RCC 7860 (cell line): ENCODE measurements around the gene EHMT1.

Source experiments
- DNase-seq: peaks from one replicate; pipeline ENCODE4 v3.0.0-alpha.2; 2015; ENCODE audit warnings: low spot score
- FAIRE-seq: peaks from 2 replicates; lab custom pipeline; 2012; peaks lifted over from hg19 to GRCh38; lab: Jason Lieb, UNC

Gene EHMT1

DNA sequence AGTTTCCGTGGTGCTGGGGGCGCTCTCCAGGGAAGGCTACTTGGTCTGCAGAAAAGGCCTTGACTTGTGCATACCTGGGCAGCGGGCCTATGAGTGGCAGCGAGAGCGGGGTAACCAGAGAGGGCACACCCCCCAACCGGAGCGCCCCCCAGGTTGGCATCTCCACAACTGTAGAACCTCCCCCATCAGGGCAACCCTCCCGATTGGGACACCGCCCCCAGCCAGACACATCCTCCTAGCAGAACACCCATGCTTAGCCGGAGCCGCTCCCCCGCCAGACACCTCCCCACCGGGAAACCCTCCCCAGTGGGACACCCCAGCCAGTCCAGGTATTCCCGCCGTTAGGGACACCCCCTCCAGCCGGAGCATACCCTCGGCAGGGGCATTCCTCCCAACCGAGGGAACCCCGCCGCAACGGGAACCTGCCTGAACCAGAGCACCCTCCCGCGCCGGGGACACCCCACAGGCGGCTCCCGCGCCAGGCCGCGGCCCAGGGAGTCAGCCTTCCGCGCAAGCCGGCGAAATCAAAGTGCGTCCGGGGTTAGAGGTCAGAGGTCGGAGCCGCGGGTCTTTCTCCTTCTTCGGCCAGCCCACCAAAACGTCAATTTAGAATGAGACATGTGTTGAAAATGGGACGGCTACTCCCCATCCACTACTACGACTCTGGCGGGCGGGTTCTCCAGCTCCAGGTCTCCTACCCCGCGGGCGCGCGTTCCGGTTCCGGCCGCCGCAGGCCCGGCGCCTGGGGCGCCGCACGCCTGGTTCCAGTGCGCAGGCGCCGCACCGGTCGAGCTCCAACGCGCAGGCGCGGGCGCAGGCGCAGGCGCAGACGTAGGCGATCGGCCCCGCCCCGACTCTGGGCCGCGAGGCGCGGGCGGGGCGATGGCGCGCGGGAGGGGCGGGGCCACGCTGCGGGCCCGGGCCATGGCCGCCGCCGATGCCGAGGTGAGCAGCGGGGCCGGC is at the start of gene EHMT1:
EHMT1 (plus strand) TSS at position 901 of the 963 bp plus-strand sequence; CDS start at position 925, 24 bp downstream.
- peak; percentile 75 for DNase-seq
- no peak for FAIRE-seq

DNA sequence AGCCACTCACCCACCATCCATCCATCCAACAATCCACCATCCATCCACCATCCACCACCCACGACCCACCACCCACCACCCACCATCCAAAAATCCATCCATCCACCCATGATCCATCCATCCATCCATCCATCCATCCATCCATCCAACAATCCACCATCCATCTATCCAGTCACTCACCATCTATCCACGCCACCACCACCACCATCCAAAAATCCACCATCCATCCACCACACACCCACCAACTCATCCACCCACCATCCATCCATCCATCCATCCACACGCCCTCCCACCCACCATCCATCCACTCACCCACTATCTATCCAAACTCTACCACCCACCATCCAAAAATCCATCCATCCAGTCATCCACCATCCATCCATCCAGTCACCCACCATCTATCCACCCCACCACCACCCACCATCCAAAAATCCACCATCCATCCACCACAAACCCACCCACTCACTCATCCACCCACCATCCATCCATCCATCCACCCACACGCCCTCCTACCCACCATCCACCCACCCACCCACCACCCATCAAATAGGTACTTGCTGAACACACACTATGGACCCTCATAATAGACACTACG is 49.1 kb upstream of the EHMT1 start:
- DNase-seq (no peak), FAIRE-seq (no peak)

DNA sequence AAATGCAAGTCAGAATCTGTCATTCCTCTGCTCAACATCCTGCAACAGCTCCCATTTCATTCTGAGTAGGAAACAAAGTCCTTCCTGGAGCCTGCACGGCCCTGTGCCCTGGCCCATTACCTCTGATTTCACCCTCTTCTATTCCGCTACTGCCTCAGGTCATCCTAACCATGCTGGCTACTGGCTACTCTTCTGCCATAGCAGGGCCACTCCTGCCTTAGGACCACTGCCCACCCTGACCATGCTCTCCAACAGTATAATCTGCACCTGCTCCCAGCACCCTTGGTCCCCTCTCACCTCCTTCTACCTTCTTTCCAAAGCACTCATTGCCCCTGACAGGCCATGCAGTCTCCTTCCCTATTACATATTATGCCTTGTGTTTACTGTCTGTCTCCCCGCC is 48.2 kb upstream of the EHMT1 start:
- FAIRE-seq (no peak), DNase-seq (no peak)

DNA sequence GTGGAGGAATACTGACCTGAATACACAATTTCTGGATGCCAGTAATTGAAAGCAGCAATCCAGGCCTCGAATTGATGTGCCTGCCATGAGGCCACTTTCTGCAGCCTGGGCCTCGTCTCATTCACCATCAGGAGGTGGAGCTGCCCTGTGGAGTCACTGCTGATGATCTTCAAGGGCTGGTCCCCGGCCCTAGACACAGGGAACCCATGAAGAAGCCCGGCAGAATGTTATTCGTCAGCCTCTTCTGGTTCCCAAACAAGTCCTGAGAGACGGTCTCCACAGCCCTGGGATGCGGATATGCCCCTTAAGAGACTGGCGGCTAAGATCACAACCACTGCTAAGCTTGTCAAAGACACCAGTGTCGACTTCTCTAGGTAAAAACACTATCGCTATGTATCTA is 44.6 kb upstream of the EHMT1 start:
- DNase-seq (no peak), FAIRE-seq (no peak)

GRCh38 chr9:137575364-137575715 is 43.5 kb upstream of the EHMT1 start:
- DNase-seq (no peak), FAIRE-seq (no peak)

- DNase-seq (no peak), FAIRE-seq (no peak)
These were observed 42.9 kb upstream of the EHMT1 start for GRCh38 chr9:137575716-137576411.

GRCh38 chr9:137578518-137579258 is 40.1 kb upstream of the EHMT1 start, which contains the start of gene DPH7:
DPH7 (minus strand) TSS chr9:137578925; CDS start chr9:137578777, 148 bp downstream.
- FAIRE-seq (no peak), DNase-seq (peak; percentile 77)

GRCh38 chr9:137579259-137579604 is 39.6 kb upstream of the EHMT1 start:
- DNase-seq (no peak), FAIRE-seq (no peak)

DNA sequence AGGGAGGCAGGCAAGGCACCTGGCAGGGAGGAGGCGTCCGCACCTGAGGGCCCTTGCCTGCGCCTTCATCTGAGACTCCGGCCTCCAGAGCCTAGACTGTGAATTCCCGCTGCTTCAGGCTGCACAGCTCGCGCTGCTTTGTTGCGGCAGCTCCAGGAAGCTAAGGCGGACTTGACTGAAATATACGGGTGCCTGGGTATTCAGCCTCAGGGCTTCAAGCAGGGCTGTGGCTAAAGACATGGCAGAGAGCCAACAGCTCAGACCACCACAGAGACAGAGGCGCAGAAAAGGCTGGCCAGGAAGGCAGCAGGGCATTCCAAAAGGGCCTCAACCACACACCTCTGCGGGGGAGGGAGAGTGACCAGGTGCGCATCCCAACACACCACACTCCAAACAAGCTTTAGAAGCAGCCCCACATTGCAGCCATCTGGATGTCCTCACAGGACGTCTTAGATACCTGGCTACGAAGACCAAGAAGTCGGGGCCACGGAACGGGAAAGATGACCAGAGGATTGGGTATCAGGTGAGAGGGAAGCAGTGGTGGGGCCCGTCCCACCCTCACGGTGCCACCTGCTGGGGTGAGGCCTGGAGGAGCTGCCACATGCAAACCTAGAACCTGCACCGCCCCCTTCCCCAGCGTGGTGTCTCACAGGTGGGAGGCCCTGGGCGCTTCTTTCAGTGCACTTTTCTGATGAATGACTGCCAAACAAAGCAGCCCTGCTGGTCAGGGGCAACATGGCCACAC is 38.4 kb upstream of the EHMT1 start:
- no peak for DNase-seq
- no peak for FAIRE-seq

DNA sequence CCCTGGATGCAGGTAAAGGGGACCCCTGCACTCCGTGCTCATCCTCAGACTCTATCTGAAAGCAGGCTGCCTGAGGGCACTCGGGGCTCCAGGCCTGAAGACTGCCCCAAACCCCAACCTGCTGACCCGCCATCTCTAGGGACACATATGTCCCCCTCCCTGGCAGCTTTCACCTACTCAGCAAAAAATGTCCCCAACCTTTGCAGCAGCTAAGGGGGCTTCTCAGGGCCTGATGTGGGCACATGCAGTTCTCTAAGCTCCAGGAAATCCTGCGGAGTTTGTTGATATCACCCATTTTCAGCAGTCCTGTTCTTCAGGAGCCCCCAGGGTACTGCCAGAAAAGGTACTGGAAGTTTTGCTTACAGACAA is 37.9 kb upstream of the EHMT1 start:
- DNase-seq (no peak), FAIRE-seq (no peak)

DNA sequence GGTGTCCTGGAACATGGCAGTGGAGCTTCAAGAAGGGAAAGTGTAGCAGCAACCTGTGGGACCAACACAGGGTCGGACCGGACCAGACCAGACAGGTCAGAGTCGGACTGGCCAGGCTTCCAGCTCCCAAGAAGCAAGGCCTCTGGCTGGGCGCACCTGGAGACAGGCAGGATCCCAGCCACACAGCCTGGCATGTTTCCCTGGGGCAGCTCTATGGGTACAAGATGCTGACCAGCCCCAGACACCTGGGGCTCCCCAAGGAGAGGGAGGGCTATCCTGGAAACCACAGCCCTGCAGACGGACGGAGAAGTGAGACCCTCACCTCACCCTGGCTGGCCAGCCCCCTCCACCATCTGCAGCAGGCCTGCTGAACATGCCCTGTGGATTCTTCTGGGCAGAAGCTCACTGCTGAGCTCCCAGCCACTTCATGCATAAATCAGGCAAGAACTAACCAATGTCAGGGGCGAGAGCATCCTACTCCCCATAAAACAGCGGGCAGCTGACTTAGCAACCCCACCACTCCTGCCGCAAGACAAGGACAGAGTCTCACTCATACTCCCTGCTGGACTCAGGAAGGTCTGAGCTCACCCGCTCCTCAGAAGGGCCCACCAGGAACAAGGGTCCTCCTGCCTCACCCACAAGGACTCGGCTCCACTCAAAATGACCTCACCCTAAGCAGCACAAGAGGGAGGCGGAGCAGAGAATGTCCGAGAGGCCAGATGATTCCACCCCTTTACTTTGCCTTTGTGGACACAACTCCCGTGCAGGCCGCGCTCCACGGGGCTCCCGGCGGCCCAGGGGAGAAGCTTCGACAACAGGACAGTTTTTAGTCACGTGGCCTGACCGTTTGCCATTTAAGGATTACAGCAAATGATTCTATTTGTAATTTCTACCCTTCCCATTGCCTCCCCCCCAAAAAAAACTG is 37.2 kb upstream of the EHMT1 start:
- FAIRE-seq (no peak), DNase-seq (no peak)

- no peak for DNase-seq
- no peak for FAIRE-seq
These were observed 36.4 kb upstream of the EHMT1 start for GRCh38 chr9:137582286-137582860.

DNA sequence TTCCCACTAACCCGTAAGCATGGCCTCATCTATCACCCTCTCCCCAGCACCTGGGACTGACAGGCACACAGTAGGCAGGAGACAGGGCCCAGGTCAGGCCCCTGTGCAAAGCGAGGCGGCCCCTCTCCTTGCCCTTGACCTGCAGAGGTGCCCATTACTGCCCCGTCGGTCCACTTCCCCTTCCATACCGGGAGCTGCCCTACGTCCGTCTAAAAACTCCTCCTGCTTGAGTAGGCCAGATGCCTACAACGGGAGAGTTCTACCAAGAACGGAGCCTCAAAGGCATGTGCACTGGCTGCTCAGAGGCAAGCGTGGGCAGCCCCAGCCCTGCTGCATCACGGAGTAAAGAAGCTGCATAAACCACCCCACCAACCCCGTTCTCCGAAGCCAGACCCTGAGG is 35.5 kb upstream of the EHMT1 start:
- DNase-seq, result no peak
- no peak for FAIRE-seq

DNA sequence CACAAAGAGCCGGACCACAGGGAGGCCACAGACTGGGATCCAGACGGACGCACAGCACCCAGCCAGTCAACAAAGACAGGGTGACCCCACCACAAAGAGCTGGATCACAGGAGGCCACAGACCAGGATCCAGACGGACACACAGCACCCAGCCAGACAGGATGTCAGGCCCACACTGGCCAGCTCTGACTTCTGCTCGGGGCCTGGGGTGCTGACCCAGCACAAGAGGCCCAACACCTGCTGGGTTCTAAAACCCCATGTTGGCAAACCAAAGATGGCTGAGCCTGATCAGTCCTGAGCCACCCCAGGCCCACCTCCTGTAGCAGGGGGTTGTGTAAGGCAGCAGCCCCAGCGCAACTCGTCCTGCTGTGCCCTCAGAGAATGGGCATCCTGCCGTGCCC is 34.8 kb upstream of the EHMT1 start:
- DNase-seq, result no peak
- no peak for FAIRE-seq

DNA sequence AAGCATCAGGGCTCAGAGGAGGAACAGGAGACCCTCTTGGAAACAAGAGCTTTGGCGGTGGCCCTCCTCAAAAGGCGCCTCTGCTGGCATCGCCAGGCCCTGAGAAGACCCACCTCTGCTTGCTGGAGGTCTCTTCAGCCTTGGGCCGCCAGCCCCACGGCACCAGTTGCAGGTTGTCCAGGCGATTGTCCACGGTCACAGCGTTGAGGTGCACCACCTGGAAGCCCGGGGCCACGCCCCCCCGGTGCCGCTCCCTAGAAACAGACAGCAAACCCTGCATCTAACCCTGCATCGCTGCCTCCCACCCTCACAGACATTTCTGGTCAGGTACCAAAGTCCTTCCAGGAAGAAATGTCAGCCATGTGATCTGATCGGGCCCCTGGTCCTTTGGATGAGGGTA is 32.0 kb upstream of the EHMT1 start:
- DNase-seq (no peak), FAIRE-seq (no peak)

- DNase-seq, result no peak
- FAIRE-seq, result no peak
These were observed 30.5 kb upstream of the EHMT1 start for GRCh38 chr9:137588311-137588710.

GRCh38 chr9:137588891-137589290 is 29.9 kb upstream of the EHMT1 start:
- no peak for DNase-seq
- FAIRE-seq, result no peak

DNA sequence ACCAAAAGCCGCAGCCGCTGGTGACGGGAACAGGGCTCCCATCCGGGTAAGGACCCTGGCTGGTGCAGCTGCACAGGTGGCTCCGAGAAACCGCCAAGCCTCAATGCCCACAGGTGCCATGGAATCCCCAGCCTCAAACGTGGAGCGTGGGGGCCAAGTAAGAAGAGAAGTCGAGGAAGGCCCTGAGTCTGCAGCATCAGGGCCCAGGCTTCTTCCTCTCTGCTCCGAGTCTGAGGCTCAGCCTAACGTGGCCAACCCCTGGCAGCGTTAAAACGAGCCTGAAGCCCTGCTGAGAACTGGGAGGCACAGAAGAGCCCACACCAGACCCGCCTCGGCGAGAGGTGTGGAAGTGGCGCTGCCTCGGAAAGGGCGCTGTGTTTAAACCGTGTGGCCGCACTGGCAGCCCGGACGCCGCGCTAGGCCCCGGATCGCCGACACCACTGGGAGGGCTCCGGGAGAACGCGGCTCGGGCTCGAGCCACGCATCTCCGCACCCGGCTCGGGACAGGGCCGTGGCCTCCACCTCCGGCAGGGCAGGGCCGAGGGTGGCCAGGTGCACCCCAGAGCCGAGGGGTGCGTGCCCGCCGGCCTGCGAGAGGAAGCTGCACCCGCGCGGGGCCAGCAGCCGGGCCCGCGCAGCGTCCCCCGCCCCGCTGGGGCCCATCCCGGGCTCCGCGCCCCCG is 29.2 kb upstream of the EHMT1 start:
- DNase-seq, result peak; percentile 3
- no peak for FAIRE-seq

DNA sequence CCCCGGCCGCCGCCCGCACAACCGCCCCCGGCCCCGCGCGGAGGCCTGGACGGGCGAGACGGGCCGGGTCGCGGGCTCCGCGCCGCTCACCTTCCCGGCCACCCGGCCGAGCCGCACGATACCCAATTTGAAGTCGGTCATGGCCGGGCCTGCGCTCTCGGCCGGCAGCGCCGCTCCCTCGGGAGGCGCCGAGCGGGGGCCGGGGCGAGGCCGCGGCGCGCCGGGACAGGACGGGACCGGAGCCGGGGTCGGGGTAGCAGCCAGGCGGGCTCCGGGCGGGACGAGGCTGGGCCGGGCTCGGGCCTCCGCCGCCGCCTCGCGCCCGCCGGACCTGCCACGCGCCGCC is 28.7 kb upstream of the EHMT1 start:
- DNase-seq, result no peak
- no peak for FAIRE-seq
